ENCODE results near the gene C14orf180.

Gene C14orf180

GRCh38 chr14:104579507-104579906 lies at the start of gene C14orf180:
Gene C14orf180 (plus strand): TSS chr14:104579764. CDS start chr14:104586431, 6,667 bp downstream.
- no peak for DNase-seq (ENCODE audit: low read depth in 2 of 2, low spot score in 1 of 2)

GRCh38 chr14:104530646-104531045 lies 48.9 kb upstream of the C14orf180 start:
- DNase-seq (ENCODE audit: low read depth in 2 of 2, low spot score in 1 of 2): no peak

- DNase-seq (ENCODE audit: low read depth in 2 of 2, low spot score in 1 of 2): no peak
Observed at GRCh38 chr14:104531421-104532190, 48.0 kb upstream of the C14orf180 start.

- DNase-seq (ENCODE audit: low read depth in 2 of 2, low spot score in 1 of 2): no peak
Observed at GRCh38 chr14:104532191-104532555, 47.4 kb upstream of the C14orf180 start.

- no peak for DNase-seq (ENCODE audit: low read depth in 2 of 2, low spot score in 1 of 2)
Observed at GRCh38 chr14:104534036-104534435, 45.5 kb upstream of the C14orf180 start.

- no peak for DNase-seq (ENCODE audit: low read depth in 2 of 2, low spot score in 1 of 2)
Observed at GRCh38 chr14:104536942-104537612, 42.5 kb upstream of the C14orf180 start.

GRCh38 chr14:104537613-104537988 lies 42.0 kb upstream of the C14orf180 start:
- no peak for DNase-seq (ENCODE audit: low read depth in 2 of 2, low spot score in 1 of 2)

GRCh38 chr14:104541905-104542465 lies 37.6 kb upstream of the C14orf180 start:
- DNase-seq (ENCODE audit: low read depth in 2 of 2, low spot score in 1 of 2): no peak

- DNase-seq (ENCODE audit: low read depth in 2 of 2, low spot score in 1 of 2): no peak
Observed at GRCh38 chr14:104542871-104543830, 36.4 kb upstream of the C14orf180 start.

- DNase-seq (ENCODE audit: low read depth in 2 of 2, low spot score in 1 of 2): no peak
Observed at GRCh38 chr14:104544362-104544961, 35.1 kb upstream of the C14orf180 start.

- DNase-seq (ENCODE audit: low read depth in 2 of 2, low spot score in 1 of 2): no peak
Observed at GRCh38 chr14:104545151-104545941, 34.2 kb upstream of the C14orf180 start.

GRCh38 chr14:104545942-104546501 lies 33.5 kb upstream of the C14orf180 start:
- DNase-seq (ENCODE audit: low read depth in 2 of 2, low spot score in 1 of 2): no peak

- no peak for DNase-seq (ENCODE audit: low read depth in 2 of 2, low spot score in 1 of 2)
Observed at GRCh38 chr14:104546591-104547309, 32.8 kb upstream of the C14orf180 start.

- DNase-seq (ENCODE audit: low read depth in 2 of 2, low spot score in 1 of 2): no peak
Observed at GRCh38 chr14:104547310-104547997, 32.1 kb upstream of the C14orf180 start.

GRCh38 chr14:104547998-104548700 lies 31.4 kb upstream of the C14orf180 start:
- DNase-seq (ENCODE audit: low read depth in 2 of 2, low spot score in 1 of 2): no peak

- no peak for DNase-seq (ENCODE audit: low read depth in 2 of 2, low spot score in 1 of 2)
Observed at GRCh38 chr14:104548802-104549535, 30.6 kb upstream of the C14orf180 start.

Measured in stimulated activated CD8-positive, alpha-beta memory T cell treated with anti-CD3 and anti-CD28 coated beads, Interleukin-4, amount 100 ng/mL, for 1 hour (primary cell).